Activated CD4-positive, CD25-positive, alpha-beta regulatory T cell treated with anti-CD3 and anti-CD28 coated beads, Interleukin-2, amount 50 U/mL, for 16 hours (primary cell): ENCODE data around the gene OR4X1.
"Not testable (repeated sequence)": the region's sequence is repeated elsewhere in the genome, so short reads cannot be mapped to it uniquely, and the experiment has no call there.

Source experiments
- DNase-seq: peaks from one replicate; pipeline ENCODE4 v3.0.0-alpha.2; 2020; ENCODE audit warnings: low read depth, low spot score

The OR4X1 gene

DNA sequence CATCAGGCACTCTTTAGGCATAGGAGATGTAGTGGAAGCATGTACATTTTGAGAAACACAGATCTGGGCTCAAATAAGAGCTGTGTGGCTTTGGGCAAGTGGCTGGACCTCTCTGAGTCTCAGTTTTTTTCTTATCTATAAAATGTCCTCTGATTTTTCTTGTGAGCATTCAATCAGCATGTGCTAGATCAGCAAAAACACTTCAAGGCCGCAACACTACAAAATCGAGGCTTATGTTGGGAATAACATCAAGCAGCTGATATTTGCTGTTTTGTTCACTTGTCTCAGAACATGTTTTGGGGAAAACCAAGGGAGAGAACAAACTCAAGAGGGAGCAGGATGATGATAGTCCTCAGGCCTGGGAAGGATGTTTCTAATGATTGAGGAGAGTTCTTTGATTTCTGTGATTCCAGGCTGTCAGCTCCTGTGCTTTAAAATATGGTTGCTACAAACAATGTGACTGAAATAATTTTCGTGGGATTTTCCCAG is at the start of gene OR4X1:
Gene OR4X1, plus strand, starts transcription at position 439 of the 489 bp plus-strand sequence. Its CDS starts 0 bp downstream, at position 439.
- DNase-seq: no peak

- no peak for DNase-seq
These were observed 47.2 kb upstream of the OR4X1 start, which contains the start of gene OR4B1 for GRCh38 chr11:48216510-48216909. Gene OR4B1, plus strand, starts transcription at chr11:48216810. Its CDS starts 0 bp downstream, at chr11:48216810.

- no peak for DNase-seq
These were observed 34.9 kb upstream of the OR4X1 start for GRCh38 chr11:48228761-48229160.

DNA sequence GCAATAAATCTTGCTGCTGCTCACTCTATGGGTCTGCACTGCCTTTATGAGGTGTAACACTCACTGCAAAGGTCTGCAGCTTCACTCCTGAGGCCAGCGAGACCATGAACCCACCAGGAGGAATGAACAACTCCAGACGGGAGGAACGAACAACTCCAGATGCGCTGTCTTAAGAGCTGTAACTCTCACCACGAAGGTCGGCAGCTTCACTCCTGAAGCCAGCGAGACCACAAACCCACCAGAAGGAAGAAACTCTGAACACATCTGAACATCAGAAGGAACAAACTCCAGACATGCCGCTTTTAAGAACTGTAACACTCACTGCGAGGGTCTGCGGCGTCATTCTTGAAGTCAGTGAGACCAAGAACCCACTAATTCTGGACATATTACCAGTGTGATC is 33.6 kb upstream of the OR4X1 start:
- DNase-seq: not testable (repeated sequence)

DNA sequence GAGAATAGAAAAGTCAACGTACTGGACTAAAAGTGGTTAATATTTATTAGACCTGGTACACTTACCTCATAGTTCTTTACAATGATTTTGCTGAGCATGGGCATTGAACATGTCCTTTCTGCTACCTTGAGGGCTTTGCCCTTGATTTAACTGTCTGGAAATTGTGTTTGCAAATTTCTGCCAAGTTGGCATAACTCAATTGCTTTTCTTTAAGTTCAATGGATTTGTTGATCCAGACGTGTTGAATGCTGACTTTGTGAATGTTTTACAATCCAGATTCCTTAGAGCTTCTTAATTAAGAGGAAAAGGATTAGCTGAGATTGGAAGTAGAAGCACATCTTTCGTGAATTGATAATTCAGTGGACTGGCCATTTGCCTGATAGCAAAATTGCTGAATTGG is 25.9 kb upstream of the OR4X1 start:
- no peak for DNase-seq

DNA sequence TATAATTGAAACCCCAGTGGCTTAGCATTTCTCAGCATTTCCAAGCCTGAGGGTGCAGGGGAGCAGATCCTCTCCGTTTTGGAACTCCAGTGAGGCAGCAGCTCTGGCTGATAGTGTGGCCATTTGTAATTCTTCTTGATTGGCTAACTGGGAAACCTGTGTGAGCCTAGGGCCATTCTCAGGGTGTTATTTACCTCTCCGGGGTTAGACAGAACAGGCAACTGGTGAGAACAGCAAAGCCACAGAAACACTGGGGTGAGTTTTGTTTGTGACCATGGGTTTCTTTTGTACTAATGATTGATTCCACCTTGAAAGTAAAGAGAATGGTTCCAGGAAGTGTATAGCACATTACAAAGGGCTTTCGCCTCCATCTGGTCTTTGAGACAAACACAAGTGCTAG is 21.2 kb upstream of the OR4X1 start:
- no peak for DNase-seq

DNA sequence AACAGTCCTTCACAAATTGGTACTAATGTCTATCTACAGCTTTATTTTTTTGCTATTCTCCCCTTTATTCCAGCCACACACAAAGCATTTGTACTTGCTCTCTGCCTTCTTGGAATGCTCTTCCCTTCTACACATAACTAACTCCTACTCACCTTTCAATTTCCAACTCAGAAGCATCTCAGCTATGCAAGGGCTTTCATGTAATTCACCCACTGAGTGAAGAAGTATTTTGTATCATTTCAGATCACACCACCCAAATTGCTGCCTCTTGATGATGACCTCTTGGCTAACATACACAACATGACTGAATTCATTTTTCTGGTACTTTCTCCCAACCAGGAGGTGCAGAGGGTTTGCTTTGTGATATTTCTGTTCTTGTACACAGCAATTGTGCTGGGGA is 18.9 kb upstream of the OR4X1 start, which contains the start of gene OR4X2:
Gene OR4X2, plus strand, starts transcription at position 301 of the 400 bp plus-strand sequence. Its CDS starts 0 bp downstream, at position 301.
- no peak for DNase-seq

- DNase-seq: no peak
These were observed 14.8 kb upstream of the OR4X1 start for GRCh38 chr11:48248902-48249301.

- DNase-seq: no peak
These were observed 2.1 kb upstream of the OR4X1 start for GRCh38 chr11:48261600-48261999.

- DNase-seq: no peak
These were observed 7.0 kb downstream of the OR4X1 start for GRCh38 chr11:48270621-48271020.

GRCh38 chr11:48272606-48273005 is 8.9 kb downstream of the OR4X1 start:
- DNase-seq: no peak

DNA sequence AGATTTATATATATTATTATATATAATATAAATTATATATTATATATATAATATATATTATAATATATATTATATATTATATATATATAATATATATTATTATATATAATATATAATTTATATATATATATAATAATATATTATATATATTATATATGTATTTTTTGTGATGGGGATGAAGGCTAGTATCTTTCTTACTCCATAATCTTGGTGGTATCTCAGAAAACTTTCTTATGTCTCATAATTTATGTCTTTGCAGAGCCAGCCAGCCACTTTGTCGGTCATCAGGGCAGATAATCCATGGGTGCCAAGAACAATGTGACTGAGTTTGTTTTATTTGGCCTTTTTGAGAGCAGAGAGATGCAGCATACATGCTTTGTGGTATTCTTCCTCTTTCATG is 42.3 kb downstream of the OR4X1 start, which contains the start of gene OR4S1:
Gene OR4S1, plus strand, starts transcription at position 301 of the 400 bp plus-strand sequence. Its CDS starts 0 bp downstream, at position 301.
- no peak for DNase-seq

GRCh38 chr11:48307760-48308386 is 44.2 kb downstream of the OR4X1 start:
- DNase-seq: peak; percentile 47

DNA sequence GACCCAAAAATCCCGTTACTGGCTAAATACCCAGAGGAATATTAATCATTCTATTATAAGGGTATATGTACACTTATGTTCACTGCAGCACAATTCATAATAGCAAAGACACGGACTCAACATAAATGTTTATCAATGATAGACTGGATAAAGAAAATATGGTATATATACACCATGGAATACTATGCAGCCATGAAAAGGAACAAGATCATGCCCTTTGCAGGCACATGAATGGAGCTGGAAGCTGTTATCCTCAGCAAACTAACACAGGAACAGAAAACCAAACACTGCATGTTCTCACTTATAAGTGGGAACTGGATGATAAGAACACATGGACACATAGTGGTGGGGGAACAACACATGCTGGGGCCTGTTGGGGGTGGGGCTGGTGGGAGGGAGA is 49.9 kb downstream of the OR4X1 start:
- not testable (repeated sequence) for DNase-seq
